NCI-H1930 (cell line): ENCODE measurements around the gene AMFR.

ENCODE experiments used
- DNase-seq, 2 experiments: peaks; one replicate each; lab custom pipeline; 2025; lab: John Stamatoyannopoulos, UW

Gene AMFR

GRCh38 chr16:56347166-56347565, 78.2 kb downstream of the AMFR start:
- DNase-seq = no peak

- no peak for DNase-seq
Observed at GRCh38 chr16:56346131-56346890, 79.0 kb downstream of the AMFR start.

GRCh38 chr16:56345406-56346050, 79.8 kb downstream of the AMFR start:
- DNase-seq = no peak

- no peak for DNase-seq
Observed at GRCh38 chr16:56344518-56345405, 80.6 kb downstream of the AMFR start.

- DNase-seq = no peak
Observed at GRCh38 chr16:56343661-56344517, 81.5 kb downstream of the AMFR start.

- no peak for DNase-seq
Observed at GRCh38 chr16:56341656-56342399, 83.5 kb downstream of the AMFR start.

GRCh38 chr16:56340864-56341365, 84.4 kb downstream of the AMFR start:
- no peak for DNase-seq

- DNase-seq = no peak
Observed at GRCh38 chr16:56340416-56340815, 84.9 kb downstream of the AMFR start.

- no peak for DNase-seq
Observed at GRCh38 chr16:56339431-56340195, 85.7 kb downstream of the AMFR start.

GRCh38 chr16:56338566-56339318, 86.6 kb downstream of the AMFR start:
- no peak for DNase-seq

- DNase-seq = no peak
Observed at GRCh38 chr16:56337858-56338325, 87.5 kb downstream of the AMFR start.

- no peak for DNase-seq
Observed at GRCh38 chr16:56337131-56337857, 88.1 kb downstream of the AMFR start.

GRCh38 chr16:56336711-56337110, 88.6 kb downstream of the AMFR start:
- DNase-seq = no peak

- DNase-seq = no peak
Observed at GRCh38 chr16:56336071-56336688, 89.2 kb downstream of the AMFR start.

- no peak for DNase-seq
Observed at GRCh38 chr16:56334761-56335160, 90.6 kb downstream of the AMFR start.

- DNase-seq = no peak
Observed at GRCh38 chr16:56332464-56333079, 92.8 kb downstream of the AMFR start.

GRCh38 chr16:56331915-56332314, 93.4 kb downstream of the AMFR start:
- no peak for DNase-seq

- DNase-seq = no peak
Observed at GRCh38 chr16:56331399-56331798, 93.9 kb downstream of the AMFR start.
